HL-60 (cell line): ENCODE data around the gene DEFB132.

Experiments used
- POLR2AphosphoS5 ChIP-seq: IDR thresholded peaks from 2 replicates; pipeline ENCODE4 v1.6.1; 2012; ENCODE audit warnings: low read depth
- TF ChIP-seq, protein P1 (sequence below): IDR thresholded peaks from one replicate; pipeline ENCODE4 v1.5.1; 2011; ENCODE audit warnings: low read length, control low read depth, inconsistent platforms; ENCODE audit not compliant: insufficient read depth

- no peak for TF ChIP-seq POLR2AphosphoS5
- TF ChIP-seq, protein P1, sequence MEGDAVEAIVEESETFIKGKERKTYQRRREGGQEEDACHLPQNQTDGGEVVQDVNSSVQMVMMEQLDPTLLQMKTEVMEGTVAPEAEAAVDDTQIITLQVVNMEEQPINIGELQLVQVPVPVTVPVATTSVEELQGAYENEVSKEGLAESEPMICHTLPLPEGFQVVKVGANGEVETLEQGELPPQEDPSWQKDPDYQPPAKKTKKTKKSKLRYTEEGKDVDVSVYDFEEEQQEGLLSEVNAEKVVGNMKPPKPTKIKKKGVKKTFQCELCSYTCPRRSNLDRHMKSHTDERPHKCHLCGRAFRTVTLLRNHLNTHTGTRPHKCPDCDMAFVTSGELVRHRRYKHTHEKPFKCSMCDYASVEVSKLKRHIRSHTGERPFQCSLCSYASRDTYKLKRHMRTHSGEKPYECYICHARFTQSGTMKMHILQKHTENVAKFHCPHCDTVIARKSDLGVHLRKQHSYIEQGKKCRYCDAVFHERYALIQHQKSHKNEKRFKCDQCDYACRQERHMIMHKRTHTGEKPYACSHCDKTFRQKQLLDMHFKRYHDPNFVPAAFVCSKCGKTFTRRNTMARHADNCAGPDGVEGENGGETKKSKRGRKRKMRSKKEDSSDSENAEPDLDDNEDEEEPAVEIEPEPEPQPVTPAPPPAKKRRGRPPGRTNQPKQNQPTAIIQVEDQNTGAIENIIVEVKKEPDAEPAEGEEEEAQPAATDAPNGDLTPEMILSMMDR, result no peak
Measured at GRCh38 chr20:259981-260380, 2.5 kb downstream of the DEFB132 start.
